ENCODE data around the gene CYBB.

Gene CYBB

GRCh38 chrX:37754516-37754915 is 25.3 kb upstream of the CYBB start:
- H4K91ac ChIP-seq (ENCODE audit: low read length), result no peak overlapping the region
- H2AK5ac ChIP-seq (ENCODE audit: low read length, severe bottlenecking), result no peak overlapping the region
- no peak overlapping the region for H2BK120ac ChIP-seq (ENCODE audit: low read depth, low read length)
- no peak for DNase-seq
- no peak overlapping the region for H3K4me2 ChIP-seq (ENCODE audit: low read length, poor library complexity, severe bottlenecking)
- no peak overlapping the region for H3K18ac ChIP-seq (ENCODE audit: low read depth in 1 of 2, low read length in 2 of 2)
- no peak overlapping the region for H3K9ac ChIP-seq (ENCODE audit: low read length)
- H3K27me3 ChIP-seq (ENCODE audit: control insufficient read depth in 1 of 2, insufficient read depth in 1 of 2, low read length in 2 of 2), result peaks cover 0 to 21% of the 10 kb centered on the region in 2 experiments
- H3K14ac ChIP-seq (ENCODE audit: low read length in 2 of 2), result no peak overlapping the region
- H2AFZ ChIP-seq (ENCODE audit: low read depth, low read length), result no peak overlapping the region
- no peak overlapping the region for H2BK12ac ChIP-seq (ENCODE audit: low read length in 2 of 2)
- no peaks in the 10 kb centered on the region for H3K79me1 ChIP-seq (replicated peaks; ENCODE audit: low read length, poor library complexity, severe bottlenecking)
- no peak overlapping the region for H3K27ac ChIP-seq (ENCODE audit: low read length, poor library complexity, severe bottlenecking)
- no peak overlapping the region for H3K4ac ChIP-seq (ENCODE audit: low read depth in 1 of 2, low read length in 2 of 2)
- H4K8ac ChIP-seq (ENCODE audit: low read length), result no peak overlapping the region
- no peak overlapping the region for H2BK15ac ChIP-seq (ENCODE audit: low read depth, poor library complexity, severe bottlenecking)
- H3K4me3 ChIP-seq (ENCODE audit: insufficient read depth in 1 of 2, low read depth in 1 of 2, low read length in 2 of 2), result no peak overlapping the region
- WGBS, result 82% methylated on average over 2 of the region's 2 CpGs
- H3K23ac ChIP-seq (ENCODE audit: low read length in 2 of 2), result no peak overlapping the region
- H3K9me3 ChIP-seq (ENCODE audit: control insufficient read depth, low read length), result no peaks in the 10 kb centered on the region
- H3K4me1 ChIP-seq (ENCODE audit: control insufficient read depth, insufficient read depth, low read depth, low read length), result no peaks in the 10 kb centered on the region
- H3K36me3 ChIP-seq (ENCODE audit: control insufficient read depth in 1 of 2, insufficient read depth in 2 of 2, low read depth in 1 of 2, low read length in 2 of 2), result no peaks in the 10 kb centered on the region
- H2BK5ac ChIP-seq (ENCODE audit: low read depth, low read length, poor library complexity, severe bottlenecking), result no peak overlapping the region

GRCh38 chrX:37755025-37755424 is 24.8 kb upstream of the CYBB start:
- Histone ChIP-seq H4K8ac (ENCODE audit: low read length) (no peak overlapping the region), H3K18ac (ENCODE audit: low read depth in 1 of 2, low read length in 2 of 2) (no peak overlapping the region), H2AK5ac (ENCODE audit: low read length, severe bottlenecking) (no peak overlapping the region), H3K9me3 (ENCODE audit: control insufficient read depth, low read length) (no peaks in the 10 kb centered on the region), H2BK5ac (ENCODE audit: low read depth, low read length, poor library complexity, severe bottlenecking) (no peak overlapping the region), H2BK15ac (ENCODE audit: low read depth, poor library complexity, severe bottlenecking) (no peak overlapping the region), H3K23ac (ENCODE audit: low read length in 2 of 2) (no peak overlapping the region), H3K4me1 (ENCODE audit: control insufficient read depth, insufficient read depth, low read depth, low read length) (no peaks in the 10 kb centered on the region), H3K9ac (ENCODE audit: low read length) (no peak overlapping the region), H4K91ac (ENCODE audit: low read length) (no peak overlapping the region), H3K4me2 (ENCODE audit: low read length, poor library complexity, severe bottlenecking) (no peak overlapping the region), H3K27me3 (ENCODE audit: control insufficient read depth in 1 of 2, insufficient read depth in 1 of 2, low read length in 2 of 2) (peaks cover 0 to 21% of the 10 kb centered on the region in 2 experiments), H2BK12ac (ENCODE audit: low read length in 2 of 2) (no peak overlapping the region), H3K79me1 (replicated peaks; ENCODE audit: low read length, poor library complexity, severe bottlenecking) (no peaks in the 10 kb centered on the region), H3K4ac (ENCODE audit: low read depth in 1 of 2, low read length in 2 of 2) (no peak overlapping the region), H3K27ac (ENCODE audit: low read length, poor library complexity, severe bottlenecking) (no peak overlapping the region), H2AFZ (ENCODE audit: low read depth, low read length) (no peak overlapping the region), H3K36me3 (ENCODE audit: control insufficient read depth in 1 of 2, insufficient read depth in 2 of 2, low read depth in 1 of 2, low read length in 2 of 2) (no peaks in the 10 kb centered on the region), H3K14ac (ENCODE audit: low read length in 2 of 2) (no peak overlapping the region), H3K4me3 (ENCODE audit: insufficient read depth in 1 of 2, low read depth in 1 of 2, low read length in 2 of 2) (no peak overlapping the region), H2BK120ac (ENCODE audit: low read depth, low read length) (no peak overlapping the region)
- no peak for DNase-seq

- no peaks in the 10 kb centered on the region for H3K36me3 ChIP-seq (ENCODE audit: control insufficient read depth in 1 of 2, insufficient read depth in 2 of 2, low read depth in 1 of 2, low read length in 2 of 2)
These were observed 22.8 kb upstream of the CYBB start for GRCh38 chrX:37757082-37757481.

GRCh38 chrX:37759351-37759750 is 20.5 kb upstream of the CYBB start:
- no peak overlapping the region for H2BK5ac ChIP-seq (ENCODE audit: low read depth, low read length, poor library complexity, severe bottlenecking)
- no peak overlapping the region for H3K18ac ChIP-seq (ENCODE audit: low read depth in 1 of 2, low read length in 2 of 2)
- no peak overlapping the region for H2BK15ac ChIP-seq (ENCODE audit: low read depth, poor library complexity, severe bottlenecking)
- H2AFZ ChIP-seq (ENCODE audit: low read depth, low read length), result no peak overlapping the region
- no peak overlapping the region for H3K4ac ChIP-seq (ENCODE audit: low read depth in 1 of 2, low read length in 2 of 2)
- H3K27me3 ChIP-seq (ENCODE audit: control insufficient read depth in 1 of 2, insufficient read depth in 1 of 2, low read length in 2 of 2), result peaks cover 0 to 16% of the 10 kb centered on the region in 2 experiments
- no peak overlapping the region for H2BK12ac ChIP-seq (ENCODE audit: low read length in 2 of 2)
- no peaks in the 10 kb centered on the region for H3K4me1 ChIP-seq (ENCODE audit: control insufficient read depth, insufficient read depth, low read depth, low read length)
- H3K23ac ChIP-seq (ENCODE audit: low read length in 2 of 2), result no peak overlapping the region
- H2AK5ac ChIP-seq (ENCODE audit: low read length, severe bottlenecking), result no peak overlapping the region
- no peak overlapping the region for H2BK120ac ChIP-seq (ENCODE audit: low read depth, low read length)
- no peaks in the 10 kb centered on the region for H3K9me3 ChIP-seq (ENCODE audit: control insufficient read depth, low read length)
- no peak overlapping the region for H4K8ac ChIP-seq (ENCODE audit: low read length)
- H3K14ac ChIP-seq (ENCODE audit: low read length in 2 of 2), result no peak overlapping the region
- H3K36me3 ChIP-seq (ENCODE audit: control insufficient read depth in 1 of 2, insufficient read depth in 2 of 2, low read depth in 1 of 2, low read length in 2 of 2), result no peaks in the 10 kb centered on the region
- no CpG with 5 or more reads among the region's 1 CpG for WGBS
- no peak for DNase-seq
- H3K4me2 ChIP-seq (ENCODE audit: low read length, poor library complexity, severe bottlenecking), result no peak overlapping the region
- no peak overlapping the region for H3K4me3 ChIP-seq (ENCODE audit: insufficient read depth in 1 of 2, low read depth in 1 of 2, low read length in 2 of 2)
- H3K9ac ChIP-seq (ENCODE audit: low read length), result no peak overlapping the region
- H3K79me1 ChIP-seq (replicated peaks; ENCODE audit: low read length, poor library complexity, severe bottlenecking), result no peaks in the 10 kb centered on the region
- H3K27ac ChIP-seq (ENCODE audit: low read length, poor library complexity, severe bottlenecking), result no peak overlapping the region
- H4K91ac ChIP-seq (ENCODE audit: low read length), result no peak overlapping the region

More at GRCh38 chrX:37757082-37757481, 22.8 kb upstream of the CYBB start:
- no peak overlapping the region for H2BK12ac ChIP-seq (ENCODE audit: low read length in 2 of 2)
- no peak overlapping the region for H3K23ac ChIP-seq (ENCODE audit: low read length in 2 of 2)
- H3K79me1 ChIP-seq (replicated peaks; ENCODE audit: low read length, poor library complexity, severe bottlenecking), result no peaks in the 10 kb centered on the region
- H3K4ac ChIP-seq (ENCODE audit: low read depth in 1 of 2, low read length in 2 of 2), result no peak overlapping the region
- no peak overlapping the region for H3K18ac ChIP-seq (ENCODE audit: low read depth in 1 of 2, low read length in 2 of 2)
- H3K14ac ChIP-seq (ENCODE audit: low read length in 2 of 2), result no peak overlapping the region
- no peak for DNase-seq
- H3K4me3 ChIP-seq (ENCODE audit: insufficient read depth in 1 of 2, low read depth in 1 of 2, low read length in 2 of 2), result no peak overlapping the region
- no peak overlapping the region for H3K27ac ChIP-seq (ENCODE audit: low read length, poor library complexity, severe bottlenecking)
- no peak overlapping the region for H4K8ac ChIP-seq (ENCODE audit: low read length)
- no peak overlapping the region for H2AFZ ChIP-seq (ENCODE audit: low read depth, low read length)
- no peak overlapping the region for H4K91ac ChIP-seq (ENCODE audit: low read length)
- H3K9me3 ChIP-seq (ENCODE audit: control insufficient read depth, low read length), result no peaks in the 10 kb centered on the region
- H2BK5ac ChIP-seq (ENCODE audit: low read depth, low read length, poor library complexity, severe bottlenecking), result no peak overlapping the region
- H3K4me1 ChIP-seq (ENCODE audit: control insufficient read depth, insufficient read depth, low read depth, low read length), result no peaks in the 10 kb centered on the region
- H2BK120ac ChIP-seq (ENCODE audit: low read depth, low read length), result no peak overlapping the region
- H3K27me3 ChIP-seq (ENCODE audit: control insufficient read depth in 1 of 2, insufficient read depth in 1 of 2, low read length in 2 of 2), result peaks cover 0 to 25% of the 10 kb centered on the region in 2 experiments
- H2AK5ac ChIP-seq (ENCODE audit: low read length, severe bottlenecking), result no peak overlapping the region
- H3K9ac ChIP-seq (ENCODE audit: low read length), result no peak overlapping the region
- H2BK15ac ChIP-seq (ENCODE audit: low read depth, poor library complexity, severe bottlenecking), result no peak overlapping the region
- H3K4me2 ChIP-seq (ENCODE audit: low read length, poor library complexity, severe bottlenecking), result no peak overlapping the region

Data from mesenchymal stem cell (in vitro differentiated cells and primary cell).